Vagina (tissue), 2 donors: Measurements from ENCODE around the gene FHL2. TPM values are rescaled to one million over a fixed set of nuclear protein-coding genes. Genes with fewer than 3 reads are reported as not detected.
"Not testable (repeated sequence)": the region's sequence is repeated elsewhere in the genome, so short reads cannot be mapped to it uniquely, and the experiment has no call there.

Source experiments
- DNase-seq, 2 donors: peaks; one replicate each; pipeline ENCODE4 v3.0.0-alpha.2; 2017; ENCODE audit errors: extremely low spot score in 2 of 2
- H3K27ac ChIP-seq: fragments of 200-600 bp; sonication (generic); one replicate; pipeline ENCODE4 v1.5.1; 2019
- H3K27me3 ChIP-seq: fragments of 200-600 bp; sonication (generic); one replicate; pipeline ENCODE4 v1.5.1; 2019
- H3K36me3 ChIP-seq, 2 donors: fragments of 200-600 bp; sonication (generic); one replicate each; pipeline ENCODE4 v1.5.1; 2017 to 2019
- H3K4me1 ChIP-seq: fragments of 200-600 bp; sonication (generic); one replicate; pipeline ENCODE4 v1.5.1; 2019
- H3K4me3 ChIP-seq, 2 donors: fragments of 200-600 bp; sonication (generic); 1 replicate in 1 of 2; 2 replicates in 1 of 2; pipeline ENCODE4 v1.5.1; 2016 to 2019
- H3K9me3 ChIP-seq: fragments of 200-600 bp; sonication (generic); one replicate; pipeline ENCODE4 v1.5.1; 2019
- CTCF ChIP-seq, 3 experiments: fragments of 450-650 bp in 2 of 3; fragments of 200-600 bp in 1 of 3; sonication (generic) in 1 of 3; IDR thresholded peaks; one replicate each; pipeline ENCODE4 v1.5.1; 2017 to 2019; ENCODE audit warnings: antibody characterized with exemption in 3 of 3, mild to moderate bottlenecking in 2 of 3, moderate library complexity in 2 of 3
- POLR2A ChIP-seq, 2 donors: fragments of 450-650 bp; IDR thresholded peaks; one replicate each; pipeline ENCODE4 v1.6.1; 2017; ENCODE audit warnings: antibody characterized with exemption in 2 of 2, mild to moderate bottlenecking in 2 of 2, moderate library complexity in 2 of 2
- POLR2AphosphoS5 ChIP-seq, 2 donors: sonication (generic); formaldehyde crosslinking; IDR thresholded peaks; one replicate each; pipeline ENCODE4 v1.9.0; 2017; ENCODE audit warnings: antibody characterized with exemption in 2 of 2, mild to moderate bottlenecking in 2 of 2, low read depth in 1 of 2; ENCODE audit not compliant: insufficient read depth in 1 of 2
- intact Hi-C: fragments of 100-400 bp; cut with DNase I; formaldehyde crosslinking; loops from one replicate; pipeline ENCODE4 v1.15.1; 2023
- total RNA-seq: library from RNA; depleted of rRNA; stranded (reverse); fragments of >200 nt; gene quantifications from one replicate; pipeline ENCODE4 v1.2.3, GENCODE V29; 2016

Gene FHL2
- total RNA-seq, 1 donor from 2014 or later: 62.1 TPM

- H3K27ac ChIP-seq: no peak overlapping the region
- no peak for DNase-seq
- no peaks in the 10 kb centered on the region for H3K27me3 ChIP-seq
- intact Hi-C loops: no loop called here
- no peaks in the 10 kb centered on the region for H3K36me3 ChIP-seq
- H3K4me3 ChIP-seq: no peak overlapping the region
- TF ChIP-seq POLR2A (IDR thresholded peaks at IDR 0.05) (no peak), CTCF (IDR thresholded peaks at IDR 0.05) (no peak), POLR2AphosphoS5 (IDR thresholded peaks at IDR 0.05; ENCODE audit: insufficient read depth in 1 of 2, low read depth in 1 of 2) (no peak)
- no peaks in the 10 kb centered on the region for H3K9me3 ChIP-seq
- H3K4me1 ChIP-seq: peaks cover 19% of the 10 kb centered on the region
These were observed 29.7 kb upstream of the FHL2 start for GRCh38 chr2:105428387-105429018.

- no peak for DNase-seq
- TF ChIP-seq POLR2AphosphoS5 (IDR thresholded peaks at IDR 0.05; ENCODE audit: insufficient read depth in 1 of 2, low read depth in 1 of 2) (no peak), CTCF (IDR thresholded peaks at IDR 0.05) (no peak), POLR2A (IDR thresholded peaks at IDR 0.05) (no peak)
- no peaks in the 10 kb centered on the region for H3K27me3 ChIP-seq
- intact Hi-C loops: no loop called here
- H3K4me3 ChIP-seq: no peak overlapping the region
- H3K4me1 ChIP-seq: peaks cover 13% of the 10 kb centered on the region
- H3K36me3 ChIP-seq: no peaks in the 10 kb centered on the region
- H3K27ac ChIP-seq: no peak overlapping the region
- no peaks in the 10 kb centered on the region for H3K9me3 ChIP-seq
These were observed 28.6 kb upstream of the FHL2 start for GRCh38 chr2:105427485-105427884.

GRCh38 chr2:105426626-105427292, 27.9 kb upstream of the FHL2 start:
- no peak overlapping the region for H3K4me3 ChIP-seq
- H3K36me3 ChIP-seq: no peaks in the 10 kb centered on the region
- DNase-seq: no peak
- intact Hi-C loops: no loop called here
- TF ChIP-seq POLR2A (IDR thresholded peaks at IDR 0.05) (no peak), CTCF (IDR thresholded peaks at IDR 0.05) (no peak), POLR2AphosphoS5 (IDR thresholded peaks at IDR 0.05; ENCODE audit: insufficient read depth in 1 of 2, low read depth in 1 of 2) (no peak)
- H3K27me3 ChIP-seq: no peaks in the 10 kb centered on the region
- H3K27ac ChIP-seq: no peak overlapping the region
- H3K4me1 ChIP-seq: peaks cover 9% of the 10 kb centered on the region
- no peaks in the 10 kb centered on the region for H3K9me3 ChIP-seq

- Histone ChIP-seq H3K9me3 (no peaks in the 10 kb centered on the region), H3K36me3 (no peaks in the 10 kb centered on the region), H3K27ac (no peak overlapping the region), H3K4me3 (no peak overlapping the region), H3K4me1 (peaks cover 9% of the 10 kb centered on the region), H3K27me3 (no peaks in the 10 kb centered on the region)
- no peak for DNase-seq
- no peak for TF ChIP-seq POLR2AphosphoS5 (IDR thresholded peaks at IDR 0.05; ENCODE audit: insufficient read depth in 1 of 2, low read depth in 1 of 2)
- no peak for TF ChIP-seq CTCF (IDR thresholded peaks at IDR 0.05)
- no peak for TF ChIP-seq POLR2A (IDR thresholded peaks at IDR 0.05)
- intact Hi-C loops: no loop called here
These were observed 27.2 kb upstream of the FHL2 start for GRCh38 chr2:105425936-105426625.

- H3K27me3 ChIP-seq, H3K9me3 ChIP-seq, DNase-seq, H3K4me1 ChIP-seq, H3K27ac ChIP-seq, H3K4me3 ChIP-seq, intact Hi-C loops, H3K36me3 ChIP-seq: not testable (repeated sequence)
These were observed 26.0 kb upstream of the FHL2 start for GRCh38 chr2:105424836-105425235.
